C4-2B (cell line): Measurements from ENCODE around the gene VEPH1.

Experiments used
- ZFX ChIP-seq: fragments of 450-650 bp; IDR thresholded peaks from 2 replicates; pipeline ENCODE4 v1.6.1; 2017
- TF ChIP-seq, protein P1 (sequence below): fragments of 450-650 bp; conservative IDR thresholded peaks from 2 replicates; pipeline ENCODE4 v1.5.1; 2017; ENCODE audit warnings: mild to moderate bottlenecking

DNA sequence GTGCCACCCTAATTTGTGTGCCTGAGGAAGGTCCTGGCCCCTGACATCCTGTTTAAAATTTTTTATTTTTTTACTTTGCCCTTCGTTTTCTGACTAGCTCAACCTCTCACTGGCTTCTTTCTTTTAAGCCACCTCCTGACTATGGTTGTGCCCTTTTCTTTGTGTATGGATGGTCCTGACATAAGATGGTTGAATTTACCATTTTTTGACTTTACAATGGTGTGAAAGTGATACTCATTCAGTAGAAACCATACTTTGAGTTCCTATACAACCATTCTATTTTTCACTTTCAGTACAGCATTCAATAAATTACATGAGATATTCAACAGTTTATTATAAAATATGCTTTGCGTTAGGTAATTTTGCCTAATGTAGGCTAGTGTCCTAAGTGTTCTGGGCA is 140.9 kb downstream of the VEPH1 start:
- TF ChIP-seq, protein P1, sequence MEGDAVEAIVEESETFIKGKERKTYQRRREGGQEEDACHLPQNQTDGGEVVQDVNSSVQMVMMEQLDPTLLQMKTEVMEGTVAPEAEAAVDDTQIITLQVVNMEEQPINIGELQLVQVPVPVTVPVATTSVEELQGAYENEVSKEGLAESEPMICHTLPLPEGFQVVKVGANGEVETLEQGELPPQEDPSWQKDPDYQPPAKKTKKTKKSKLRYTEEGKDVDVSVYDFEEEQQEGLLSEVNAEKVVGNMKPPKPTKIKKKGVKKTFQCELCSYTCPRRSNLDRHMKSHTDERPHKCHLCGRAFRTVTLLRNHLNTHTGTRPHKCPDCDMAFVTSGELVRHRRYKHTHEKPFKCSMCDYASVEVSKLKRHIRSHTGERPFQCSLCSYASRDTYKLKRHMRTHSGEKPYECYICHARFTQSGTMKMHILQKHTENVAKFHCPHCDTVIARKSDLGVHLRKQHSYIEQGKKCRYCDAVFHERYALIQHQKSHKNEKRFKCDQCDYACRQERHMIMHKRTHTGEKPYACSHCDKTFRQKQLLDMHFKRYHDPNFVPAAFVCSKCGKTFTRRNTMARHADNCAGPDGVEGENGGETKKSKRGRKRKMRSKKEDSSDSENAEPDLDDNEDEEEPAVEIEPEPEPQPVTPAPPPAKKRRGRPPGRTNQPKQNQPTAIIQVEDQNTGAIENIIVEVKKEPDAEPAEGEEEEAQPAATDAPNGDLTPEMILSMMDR = no peak
- no peak for TF ChIP-seq ZFX
